ENCODE data around the gene GPR27. TPM values are rescaled to one million over a fixed set of nuclear protein-coding genes. Genes with fewer than 3 reads are reported as not detected.

Gene GPR27
- total and polyA plus RNA-seq, 4 donors = 0.59 to 7.7 (median 3.2) TPM

GRCh38 chr3:71723452-71724170, 30.0 kb upstream of the GPR27 start:
- no peaks in the 10 kb centered on the region for H3K27me3 ChIP-seq (ENCODE audit: control insufficient read depth in 3 of 3, insufficient read depth in 3 of 3, low read length in 2 of 3)
- DNase-seq = no peak
- no peak overlapping the region for H3K27ac ChIP-seq (ENCODE audit: low read depth in 1 of 2, low read length in 1 of 2)
- no peaks in the 10 kb centered on the region for H3K9me3 ChIP-seq (ENCODE audit: control insufficient read depth in 4 of 4, insufficient read depth in 3 of 4, low read length in 3 of 4)
- H3K36me3 ChIP-seq (ENCODE audit: control insufficient read depth in 4 of 4, insufficient read depth in 4 of 4, low read length in 4 of 4) = no peaks in the 10 kb centered on the region
- no peak overlapping the region for H3K9ac ChIP-seq (ENCODE audit: insufficient read depth in 1 of 2, low read length in 2 of 2)
- TF ChIP-seq CTCF (IDR thresholded peaks at IDR 0.05; ENCODE audit: control extremely low read depth, extremely low read depth) = no peak
- ATAC-seq (ENCODE audit: insufficient read depth, low FRiP score) = no peak
- no peak overlapping the region for H3K4me3 ChIP-seq
- H3K4me1 ChIP-seq (ENCODE audit: control insufficient read depth in 5 of 5, insufficient read depth in 5 of 5, low read length in 5 of 5) = peaks cover 0 to 16% (median 5%) of the 10 kb centered on the region in 5 donors
- 22 to 25% methylated on average over 6 of the region's 6 CpGs for WGBS, 2 donors

DNA sequence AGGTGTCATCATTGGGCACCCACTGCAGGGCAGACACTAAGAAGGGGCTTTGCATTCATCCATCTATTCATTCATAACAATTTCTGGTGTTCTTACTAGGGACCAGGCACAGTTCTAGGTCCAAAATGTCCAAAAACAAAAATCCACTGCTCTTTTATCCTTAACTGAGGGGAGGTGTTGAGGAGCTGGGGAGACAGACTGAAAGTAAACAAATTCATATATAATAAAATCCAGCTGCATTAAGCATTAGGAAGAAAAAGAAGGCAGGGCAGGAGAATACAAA, 29.5 kb upstream of the GPR27 start:
- peak overlapping the region; percentile 71 for H3K4me3 ChIP-seq
- no peaks in the 10 kb centered on the region for H3K36me3 ChIP-seq (ENCODE audit: control insufficient read depth in 4 of 4, insufficient read depth in 4 of 4, low read length in 4 of 4)
- H3K9ac ChIP-seq (ENCODE audit: insufficient read depth in 1 of 2, low read length in 2 of 2) = peak overlapping the region in 1 of 2 donors; percentile 76
- ATAC-seq (ENCODE audit: insufficient read depth, low FRiP score) (no peak), DNase-seq (peak in 1 of 3 donors; percentile 17)
- no peaks in the 10 kb centered on the region for H3K27me3 ChIP-seq (ENCODE audit: control insufficient read depth in 3 of 3, insufficient read depth in 3 of 3, low read length in 2 of 3)
- H3K4me1 ChIP-seq (ENCODE audit: control insufficient read depth in 5 of 5, insufficient read depth in 5 of 5, low read length in 5 of 5) = peaks cover 0 to 16% (median 5%) of the 10 kb centered on the region in 5 donors
- H3K9me3 ChIP-seq (ENCODE audit: control insufficient read depth in 4 of 4, insufficient read depth in 3 of 4, low read length in 3 of 4) = no peaks in the 10 kb centered on the region
- no peak for TF ChIP-seq CTCF (IDR thresholded peaks at IDR 0.05; ENCODE audit: control extremely low read depth, extremely low read depth)
- no peak overlapping the region for H3K27ac ChIP-seq (ENCODE audit: low read depth in 1 of 2, low read length in 1 of 2)

DNA sequence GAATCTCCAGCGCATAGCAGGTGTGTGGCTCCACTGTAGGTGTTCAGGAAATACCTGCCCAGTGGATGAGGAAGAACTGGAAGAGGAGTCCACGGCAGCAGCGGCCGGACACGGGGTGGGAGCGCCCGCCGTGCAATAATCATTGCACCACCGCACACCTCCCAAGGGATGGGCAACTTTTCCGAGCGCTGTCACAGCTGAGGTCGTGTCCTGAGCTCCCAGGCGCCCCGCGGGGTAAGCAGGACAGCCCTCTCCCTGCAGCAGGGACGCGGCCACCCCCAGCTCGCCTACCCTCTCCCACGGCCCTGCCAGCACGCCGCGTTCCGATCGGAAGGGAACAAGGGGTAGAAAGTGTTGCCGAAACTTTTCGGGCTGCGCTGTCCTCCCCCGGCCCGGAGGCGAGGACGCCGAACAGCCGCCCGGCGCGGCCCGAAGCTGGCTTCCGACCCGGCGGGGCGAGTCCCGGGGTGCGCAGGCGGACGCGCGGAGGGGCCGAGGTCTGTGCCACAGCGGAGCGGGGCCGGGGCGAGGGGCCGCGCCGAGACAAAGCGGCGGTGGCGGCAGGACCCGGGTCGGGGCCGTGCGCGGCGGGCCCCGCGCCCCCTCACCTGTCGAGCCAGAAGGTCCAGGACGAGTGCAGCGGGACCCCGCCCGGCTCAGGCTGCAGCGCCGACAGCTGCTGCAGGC, 28.9 kb upstream of the GPR27 start:
- H3K9me3 ChIP-seq (ENCODE audit: control insufficient read depth in 4 of 4, insufficient read depth in 3 of 4, low read length in 3 of 4) = no peaks in the 10 kb centered on the region
- 0% methylated on average over 64 to 73 of the region's 73 CpGs for WGBS, 2 donors
- no peaks in the 10 kb centered on the region for H3K27me3 ChIP-seq (ENCODE audit: control insufficient read depth in 3 of 3, insufficient read depth in 3 of 3, low read length in 2 of 3)
- H3K4me3 ChIP-seq = peak overlapping the region; percentile 71
- H3K4me1 ChIP-seq (ENCODE audit: control insufficient read depth in 5 of 5, insufficient read depth in 5 of 5, low read length in 5 of 5) = peaks cover 0 to 16% (median 5%) of the 10 kb centered on the region in 5 donors
- TF ChIP-seq CTCF (IDR thresholded peaks at IDR 0.05; ENCODE audit: control extremely low read depth, extremely low read depth) = no peak
- peak; percentile 39 for ATAC-seq (ENCODE audit: insufficient read depth, low FRiP score)
- H3K27ac ChIP-seq (ENCODE audit: low read depth in 1 of 2, low read length in 1 of 2) = peak overlapping the region; percentile 91 to 93
- H3K36me3 ChIP-seq (ENCODE audit: control insufficient read depth in 4 of 4, insufficient read depth in 4 of 4, low read length in 4 of 4) = no peaks in the 10 kb centered on the region
- peak; percentile 46 to 62 (median 50) for DNase-seq
- H3K9ac ChIP-seq (ENCODE audit: insufficient read depth in 1 of 2, low read length in 2 of 2) = peak overlapping the region in 1 of 2 donors; percentile 76
